ENCODE data around the gene LPAR1. TPM values are rescaled to one million over a fixed set of nuclear protein-coding genes. Genes with fewer than 3 reads are reported as not detected.

The LPAR1 gene
- total RNA-seq, 1 donor from 2014 or later = not detected

GRCh38 chr9:110880189-110880588 lies 158.1 kb downstream of the LPAR1 start:
- intact Hi-C loops (cut with micrococcal nuclease) = loop anchor here (10.0 kb wide), 1 partner anchor 55 kb away; no protein-coding TSS in a partner anchor

- intact Hi-C loops (cut with micrococcal nuclease) = no loop called here
Measured at GRCh38 chr9:110877374-110877773, 160.9 kb downstream of the LPAR1 start.

- intact Hi-C loops (cut with micrococcal nuclease) = no loop called here
Measured at GRCh38 chr9:110876929-110877328, 161.3 kb downstream of the LPAR1 start.

- intact Hi-C loops (cut with micrococcal nuclease) = no loop called here
Measured at GRCh38 chr9:110874963-110875674, 163.2 kb downstream of the LPAR1 start.

GRCh38 chr9:110872920-110873319 lies 165.3 kb downstream of the LPAR1 start:
- intact Hi-C loops (cut with micrococcal nuclease) = no loop called here

- intact Hi-C loops (cut with micrococcal nuclease) = no loop called here
Measured at GRCh38 chr9:110871736-110872135, 166.5 kb downstream of the LPAR1 start.

- intact Hi-C loops (cut with micrococcal nuclease) = loop anchor here (10.0 kb wide), 1 partner anchor 75 kb away; no protein-coding TSS in a partner anchor
Measured at GRCh38 chr9:110869931-110870330, 168.3 kb downstream of the LPAR1 start.

- intact Hi-C loops (cut with micrococcal nuclease) = loop anchor here (10.0 kb wide), 1 partner anchor 81 kb away; no protein-coding TSS in a partner anchor
Measured at GRCh38 chr9:110864011-110864410, 174.3 kb downstream of the LPAR1 start.

GRCh38 chr9:110861370-110862110 lies 176.7 kb downstream of the LPAR1 start:
- intact Hi-C loops (cut with micrococcal nuclease) = loop anchor here (10.0 kb wide), 1 partner anchor 83 kb away; no protein-coding TSS in a partner anchor

GRCh38 chr9:110856772-110857171 lies 181.5 kb downstream of the LPAR1 start:
- intact Hi-C loops (cut with micrococcal nuclease) = no loop called here

- intact Hi-C loops (cut with micrococcal nuclease) = no loop called here
Measured at GRCh38 chr9:110850401-110851135, 187.7 kb downstream of the LPAR1 start.

- intact Hi-C loops (cut with micrococcal nuclease) = no loop called here
Measured at GRCh38 chr9:110847671-110848070, 190.6 kb downstream of the LPAR1 start.

- intact Hi-C loops (cut with micrococcal nuclease) = no loop called here
Measured at GRCh38 chr9:110846215-110846614, 192.1 kb downstream of the LPAR1 start.

- intact Hi-C loops (cut with micrococcal nuclease) = no loop called here
Measured at GRCh38 chr9:110844121-110844520, 194.1 kb downstream of the LPAR1 start.

- intact Hi-C loops (cut with micrococcal nuclease) = no loop called here
Measured at GRCh38 chr9:110842986-110843385, 195.3 kb downstream of the LPAR1 start.

GRCh38 chr9:110842169-110842568 lies 196.1 kb downstream of the LPAR1 start:
- intact Hi-C loops (cut with micrococcal nuclease) = no loop called here

- intact Hi-C loops (cut with micrococcal nuclease) = no loop called here
Measured at GRCh38 chr9:110837401-110838005, 200.8 kb downstream of the LPAR1 start.

GRCh38 chr9:110835859-110836271 lies 202.4 kb downstream of the LPAR1 start:
- intact Hi-C loops (cut with micrococcal nuclease) = no loop called here

- intact Hi-C loops (cut with micrococcal nuclease) = no loop called here
Measured at GRCh38 chr9:110835404-110835803, 202.9 kb downstream of the LPAR1 start.

GRCh38 chr9:110832926-110833325 lies 205.3 kb downstream of the LPAR1 start:
- intact Hi-C loops (cut with micrococcal nuclease) = no loop called here

- intact Hi-C loops (cut with micrococcal nuclease) = no loop called here
Measured at GRCh38 chr9:110830495-110830894, 207.8 kb downstream of the LPAR1 start.
